COLO668 (cell line): ENCODE results near the gene TTYH3.
"Not testable (repeated sequence)": the region's sequence is repeated elsewhere in the genome, so short reads cannot be mapped to it uniquely, and the experiment has no call there.

Source experiments
- DNase-seq: peaks from one replicate; lab custom pipeline; 2025; ENCODE audit not compliant: unreplicated experiment; lab: John Stamatoyannopoulos, UW

TTYH3 gene

DNA sequence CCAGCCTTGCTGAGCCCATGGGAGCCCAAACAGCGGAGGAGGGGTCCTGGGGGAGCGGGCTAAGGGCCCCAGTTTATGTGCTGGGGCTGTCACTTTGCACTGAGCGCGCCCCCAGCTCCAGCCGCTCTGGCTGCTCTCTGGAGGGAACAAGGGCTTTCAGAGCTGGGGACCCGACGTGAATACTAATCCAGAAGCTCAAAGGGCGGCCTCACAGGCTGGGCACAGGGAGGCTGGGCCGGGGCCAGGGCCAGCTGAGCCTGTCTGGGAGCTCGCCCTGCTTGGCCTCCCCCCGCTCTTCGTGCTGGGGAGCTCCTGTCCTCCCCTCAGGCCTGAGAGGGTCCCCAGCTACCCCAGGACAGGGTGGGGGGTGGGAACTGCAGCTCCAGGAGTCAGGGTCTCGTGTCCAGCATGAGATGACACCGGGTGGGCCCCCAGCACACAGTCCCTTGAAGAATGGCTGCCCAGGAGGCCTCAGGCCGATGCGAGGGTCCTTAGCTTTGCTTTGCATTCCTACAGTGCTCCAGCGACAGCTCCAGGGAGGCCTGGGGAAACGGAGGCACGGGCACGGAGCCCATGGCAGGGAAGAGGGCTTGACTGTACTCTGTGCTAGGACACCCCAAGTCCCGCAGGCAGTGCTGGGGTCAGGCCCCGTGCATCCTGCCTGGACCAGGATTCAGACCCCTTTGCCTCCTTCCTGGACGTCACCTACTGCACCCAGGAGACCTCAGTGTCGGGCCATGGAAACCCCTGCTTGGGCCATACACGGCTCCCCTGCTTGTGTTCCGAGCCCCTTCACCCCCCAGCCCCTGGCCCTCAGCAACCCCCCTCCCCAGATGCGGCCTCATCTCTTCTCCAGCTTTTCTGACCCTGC, 50.4 kb downstream of the TTYH3 start:
- DNase-seq: no peak

DNA sequence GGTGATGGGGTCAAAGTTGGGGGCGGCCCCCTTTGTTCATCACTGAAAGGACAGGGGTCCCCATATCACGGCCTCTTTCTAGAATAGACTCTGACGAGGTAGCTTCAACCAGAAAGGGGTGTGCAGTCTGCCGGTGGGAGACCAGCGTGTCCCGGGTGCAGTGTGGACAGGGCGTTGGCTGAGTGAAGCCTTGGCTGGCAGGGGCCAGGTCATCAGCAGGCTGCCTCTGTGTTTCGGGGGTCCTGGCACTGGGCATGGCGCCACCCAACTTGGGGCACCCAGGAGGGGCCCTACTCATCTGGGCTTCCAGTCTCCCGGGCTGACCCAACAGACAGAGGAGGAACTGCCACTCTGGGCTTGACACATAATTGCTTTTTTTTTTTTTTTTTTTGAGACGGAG, 52.7 kb downstream of the TTYH3 start:
- no peak for DNase-seq

DNA sequence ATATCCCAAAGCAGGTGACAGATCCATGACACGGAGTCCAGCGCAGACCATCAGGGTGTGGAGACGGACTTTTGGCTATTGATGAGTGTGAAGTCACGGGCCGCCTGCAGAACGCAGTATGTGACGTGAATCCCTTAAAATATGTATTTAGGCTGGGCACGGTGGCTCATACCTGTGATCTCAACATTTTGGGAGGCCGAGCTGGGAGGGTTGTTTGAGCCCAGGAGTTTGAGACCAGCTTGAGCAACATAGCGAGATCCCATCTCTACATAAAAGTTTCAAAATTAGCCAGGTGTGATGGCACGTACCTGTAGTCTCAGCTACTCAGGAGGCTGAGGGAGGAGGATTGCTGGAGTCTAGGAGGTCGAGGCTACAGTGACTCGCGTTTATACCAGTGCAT, 54.3 kb downstream of the TTYH3 start:
- DNase-seq: no peak

DNA sequence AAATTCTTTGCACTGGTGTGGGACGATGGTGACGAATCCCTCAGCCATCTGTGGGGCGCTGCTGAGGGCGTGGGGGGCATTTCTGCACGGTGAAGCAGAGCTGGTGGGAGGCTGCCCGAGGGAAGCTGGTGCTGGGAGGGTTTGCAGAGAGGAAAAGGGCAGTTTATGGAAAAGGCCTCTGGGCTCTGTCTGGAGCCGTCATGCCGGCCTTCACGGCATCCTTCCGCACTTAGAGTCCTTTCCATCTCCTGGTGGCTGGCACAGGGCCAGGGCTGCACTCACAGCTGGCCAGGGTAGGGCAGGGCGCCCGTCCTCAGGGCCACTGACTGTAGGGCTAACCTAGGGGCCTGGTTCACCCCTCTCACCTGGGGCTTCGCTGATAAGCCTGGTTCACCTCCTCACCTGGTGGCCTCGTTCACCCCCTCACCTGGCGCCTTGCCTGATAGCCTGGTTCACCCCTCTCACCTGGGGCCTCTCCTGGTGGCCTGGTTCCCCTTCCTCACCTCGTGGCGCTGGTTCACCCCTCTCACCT, 55.6 kb downstream of the TTYH3 start:
- DNase-seq: peak; percentile 93

DNA sequence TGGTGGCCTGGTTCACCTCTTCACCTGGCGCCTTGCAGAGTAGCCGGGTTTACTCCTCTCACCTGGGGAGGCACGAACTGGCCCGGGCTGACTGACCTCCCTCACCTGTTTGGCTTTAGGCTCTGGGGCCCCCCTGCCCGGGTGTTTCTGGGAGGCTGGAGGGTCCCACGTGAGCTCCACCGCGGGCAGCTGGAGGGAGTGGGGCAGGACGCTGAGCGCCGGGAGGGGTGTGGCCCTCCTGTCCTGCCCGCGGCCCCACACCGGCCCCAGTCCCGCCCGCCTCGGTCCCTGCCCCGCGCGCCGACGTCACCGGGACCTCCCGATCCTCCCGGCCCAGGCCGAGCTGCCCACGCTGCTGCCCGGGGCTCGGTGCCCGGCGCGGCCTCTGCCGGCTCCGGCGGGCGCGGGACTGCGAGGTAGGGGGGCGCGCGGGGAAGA, 56.1 kb downstream of the TTYH3 start, which contains the start of gene AMZ1:
Gene AMZ1 (plus strand): TSS at position 322 of the 438 bp plus-strand sequence. CDS start 12,250 bp downstream, outside the sequence.
- peak; percentile 42 for DNase-seq

DNA sequence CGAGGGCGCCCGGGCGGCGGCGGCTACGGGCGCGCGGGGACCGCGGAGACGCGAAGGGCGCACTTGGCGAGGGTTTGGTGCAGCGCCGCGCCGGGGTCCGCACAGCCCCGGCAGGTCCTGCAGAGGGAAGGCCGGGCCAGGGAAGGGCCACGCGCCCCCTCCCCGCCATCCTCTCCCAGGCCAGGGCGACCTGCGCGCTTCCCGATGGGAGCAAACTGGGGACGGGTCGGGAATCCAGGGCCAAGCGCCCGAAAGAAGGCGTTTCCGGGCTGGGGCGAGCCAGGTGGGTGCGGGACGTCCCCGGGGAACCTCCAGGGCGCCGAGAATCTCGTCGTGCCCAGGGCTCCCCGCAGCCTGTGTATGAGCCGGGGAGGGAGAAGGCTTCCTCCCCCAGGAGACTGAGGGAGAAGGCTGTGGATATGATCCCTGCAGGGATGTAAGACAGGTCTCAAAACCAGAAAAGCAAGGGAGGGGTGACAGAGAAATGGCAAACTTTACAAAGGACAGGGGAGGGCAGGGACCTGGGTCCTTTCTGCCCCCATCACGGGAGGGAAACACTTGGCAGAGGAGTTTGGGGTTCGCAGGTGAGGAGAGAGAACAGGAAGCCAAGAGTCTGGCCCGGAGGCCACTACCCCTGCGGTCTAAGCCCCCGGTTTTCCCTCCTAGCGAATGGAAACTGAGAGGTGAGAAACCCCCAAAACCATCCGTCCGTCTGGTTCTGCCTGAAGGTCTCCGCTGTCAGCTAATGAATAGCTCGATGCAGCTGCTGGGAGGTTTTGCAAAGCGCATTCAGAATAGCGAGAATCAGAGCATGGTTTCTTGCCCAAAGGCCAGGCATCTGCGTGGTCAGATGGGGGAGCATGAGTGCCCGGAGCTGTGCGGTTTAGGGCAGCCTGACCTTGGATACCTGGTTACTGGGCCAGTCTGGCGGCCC, 56.9 kb downstream of the TTYH3 start:
- DNase-seq: no peak

DNA sequence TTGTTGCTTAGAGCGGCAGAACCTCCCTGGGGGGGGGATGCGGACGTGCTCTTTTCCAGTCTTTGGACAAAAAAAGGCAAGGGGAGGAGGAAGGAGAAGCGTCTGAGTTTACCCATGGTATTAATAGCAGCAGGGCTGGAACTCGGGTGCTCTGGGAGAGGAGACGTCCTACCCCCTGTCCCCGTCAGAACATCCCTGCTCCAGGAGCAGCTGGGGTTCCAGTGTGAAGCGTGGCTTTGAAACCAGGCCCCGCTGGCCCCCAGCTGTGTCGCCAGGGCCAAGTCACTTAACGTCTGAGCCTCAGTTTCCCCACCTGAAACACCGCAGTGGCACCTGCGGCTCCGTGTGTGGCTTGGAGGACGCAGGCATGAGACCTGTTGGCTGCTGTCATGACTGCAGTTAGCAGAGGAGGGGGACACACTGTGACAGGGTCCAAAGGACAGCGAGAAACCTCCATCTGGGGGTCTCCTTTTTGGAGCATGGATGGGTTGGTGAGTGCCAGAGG, 57.6 kb downstream of the TTYH3 start:
- no peak for DNase-seq

DNA sequence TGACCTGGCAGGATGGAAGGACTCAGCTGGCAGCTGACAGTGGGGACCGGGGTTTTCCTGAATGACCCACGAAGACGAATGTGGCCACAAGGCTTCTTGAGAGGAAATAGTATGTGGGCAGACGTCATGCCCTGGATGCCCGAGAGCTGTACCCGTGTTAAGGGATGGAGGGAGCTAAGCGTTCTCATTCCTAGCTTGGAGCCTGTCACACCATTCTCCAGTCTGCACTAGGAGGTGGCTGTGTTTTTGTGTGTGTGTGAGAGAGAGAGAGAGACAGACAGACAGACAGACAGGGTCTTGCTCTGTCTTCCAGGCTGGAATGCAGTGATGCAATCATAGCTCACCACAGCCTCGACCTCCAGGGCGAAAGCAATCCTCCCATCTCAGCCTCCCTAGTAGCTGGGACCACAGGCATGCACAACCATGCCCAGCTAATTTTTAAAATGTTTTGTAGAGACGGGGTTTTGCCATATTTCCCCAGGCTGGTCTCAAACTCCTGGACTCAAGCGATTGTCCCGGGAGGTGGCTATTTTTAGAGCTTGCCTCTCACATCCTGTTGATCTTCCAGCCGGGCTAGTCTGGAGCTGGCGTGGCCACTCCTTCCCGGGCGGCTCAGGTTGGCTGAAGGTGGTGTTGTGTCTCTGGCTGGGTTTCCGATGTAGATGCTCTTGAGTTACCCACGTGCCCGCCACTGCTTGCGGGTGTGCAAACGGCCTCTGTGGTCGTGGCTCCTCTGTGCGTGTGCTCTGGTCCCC, 58.3 kb downstream of the TTYH3 start:
- DNase-seq: peak; percentile 46

DNA sequence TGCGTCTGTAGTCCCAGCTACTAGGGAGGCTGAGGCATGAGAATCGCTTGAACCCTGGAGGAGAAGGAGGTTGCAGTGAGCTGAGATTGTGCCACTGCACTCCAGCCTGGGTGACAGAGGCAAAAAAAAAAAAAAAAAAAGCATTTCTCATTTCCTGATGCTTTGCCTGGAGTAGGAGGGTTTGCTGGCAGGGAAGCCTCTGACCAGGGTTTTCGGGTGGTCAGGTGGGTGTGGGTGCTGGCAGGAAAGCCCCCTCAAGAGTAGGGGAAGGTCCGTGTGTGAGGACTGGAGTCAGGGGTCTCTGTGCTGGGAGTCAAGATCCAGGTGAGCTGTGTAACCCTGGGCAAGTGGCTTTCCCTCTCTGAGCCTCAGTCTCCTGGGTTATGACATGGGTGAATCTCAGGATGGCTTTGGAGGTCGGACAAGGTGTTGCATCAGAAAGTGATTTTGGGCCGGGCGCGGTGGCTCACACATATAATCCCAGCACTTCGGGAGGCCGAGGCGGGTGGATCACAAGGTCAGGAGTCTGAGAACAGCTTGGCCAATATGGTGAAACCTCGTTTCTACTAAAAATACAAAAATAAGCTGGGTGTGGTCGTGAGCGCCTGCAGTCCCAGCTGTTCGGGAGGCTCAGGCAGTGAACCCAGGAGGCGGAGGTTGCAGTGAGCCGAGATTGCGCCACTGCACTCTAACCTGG, 59.4 kb downstream of the TTYH3 start:
- no peak for DNase-seq

DNA sequence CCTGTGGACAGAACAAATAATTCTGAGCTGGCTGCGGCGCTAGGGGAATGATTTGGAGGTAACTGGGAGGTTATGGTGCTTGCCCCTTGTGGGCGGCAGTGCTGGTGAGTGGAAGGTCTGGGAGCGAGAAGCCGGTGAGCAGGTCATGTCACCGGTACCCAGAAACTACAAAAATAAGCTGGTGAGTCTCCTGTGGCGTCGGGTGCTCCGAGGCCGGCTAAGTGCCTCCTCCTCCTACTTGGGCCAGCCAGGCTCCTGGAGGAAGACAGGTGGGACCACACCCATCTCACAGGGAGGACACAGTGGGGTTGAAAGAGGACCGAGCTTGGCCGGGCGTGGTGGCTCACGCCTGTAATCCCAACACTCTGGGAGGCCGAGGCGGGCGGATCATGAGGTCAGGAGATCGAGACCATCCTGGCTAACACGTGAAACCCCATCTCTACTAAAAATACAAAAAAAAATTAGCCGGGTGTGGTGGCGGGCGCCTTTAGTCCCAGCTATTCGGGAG, 60.2 kb downstream of the TTYH3 start:
- not testable (repeated sequence) for DNase-seq

DNA sequence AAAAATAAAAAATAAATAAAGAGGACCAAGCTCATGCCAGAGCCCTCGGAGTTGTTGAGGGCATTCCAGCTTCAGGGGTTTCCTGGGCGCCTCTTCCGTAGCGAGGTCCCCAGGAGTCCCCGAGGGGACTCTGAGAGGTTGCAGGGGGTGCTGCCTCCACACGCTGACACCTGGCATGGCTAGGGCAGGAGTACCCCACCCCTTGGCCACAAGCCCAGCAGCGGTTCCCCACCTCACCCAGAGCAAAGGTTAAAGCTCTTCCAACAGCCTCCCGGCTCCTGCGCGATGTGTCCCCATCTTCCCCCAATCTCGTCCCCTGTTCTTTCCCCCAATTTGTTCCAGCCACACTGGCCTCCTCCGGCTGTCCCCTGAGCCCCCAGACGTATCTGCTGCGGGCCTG, 60.8 kb downstream of the TTYH3 start:
- DNase-seq: no peak

DNA sequence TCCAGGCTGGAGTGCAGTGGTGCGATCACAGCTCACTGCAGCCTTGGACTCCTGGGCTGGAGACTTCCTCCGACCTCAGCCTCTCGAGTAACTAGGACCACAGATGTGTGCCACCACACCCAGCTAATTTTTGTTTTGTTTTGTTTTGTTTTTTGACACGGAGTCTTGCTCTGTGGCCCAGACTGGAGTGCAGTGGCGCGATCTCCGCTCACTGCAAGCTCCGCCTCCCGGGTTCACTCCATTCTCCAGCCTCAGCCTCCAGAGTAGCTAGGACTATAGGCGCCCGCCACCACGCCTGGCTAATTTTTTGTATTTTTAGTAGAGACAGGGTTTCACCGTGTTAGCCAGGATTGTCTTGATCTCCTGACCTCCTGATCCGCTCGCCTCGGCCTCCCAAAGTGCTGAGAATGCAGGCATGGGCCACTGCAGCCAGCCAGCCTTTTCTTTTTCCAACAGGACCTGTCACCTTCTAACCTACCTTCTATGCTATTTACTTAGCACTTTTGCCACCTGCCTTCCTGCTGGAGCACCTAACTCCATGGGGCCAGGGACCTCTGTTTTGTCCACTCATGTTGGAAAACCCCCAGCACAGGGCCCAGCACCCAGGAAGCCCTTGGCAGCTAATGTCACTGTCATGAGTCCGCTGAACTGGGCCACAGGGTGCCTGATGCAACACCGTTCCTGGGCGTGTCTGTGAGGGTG, 61.8 kb downstream of the TTYH3 start:
- DNase-seq: peak; percentile 58

DNA sequence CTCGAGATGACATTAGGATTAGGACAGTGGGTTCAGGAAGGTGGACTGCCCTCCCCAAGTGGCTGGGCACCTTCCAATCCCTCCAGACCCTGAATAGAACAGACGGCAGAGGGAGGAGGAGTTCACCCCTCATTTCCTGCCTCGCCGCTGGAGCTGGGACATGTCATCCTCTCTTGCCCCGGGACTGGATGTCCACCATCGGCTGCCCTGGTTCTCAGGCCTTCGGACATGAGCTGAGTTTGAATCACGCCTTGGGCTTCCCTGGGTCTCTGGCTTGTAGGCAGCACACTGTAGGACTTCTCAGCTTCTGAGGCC, 62.3 kb downstream of the TTYH3 start:
- not testable (repeated sequence) for DNase-seq

DNA sequence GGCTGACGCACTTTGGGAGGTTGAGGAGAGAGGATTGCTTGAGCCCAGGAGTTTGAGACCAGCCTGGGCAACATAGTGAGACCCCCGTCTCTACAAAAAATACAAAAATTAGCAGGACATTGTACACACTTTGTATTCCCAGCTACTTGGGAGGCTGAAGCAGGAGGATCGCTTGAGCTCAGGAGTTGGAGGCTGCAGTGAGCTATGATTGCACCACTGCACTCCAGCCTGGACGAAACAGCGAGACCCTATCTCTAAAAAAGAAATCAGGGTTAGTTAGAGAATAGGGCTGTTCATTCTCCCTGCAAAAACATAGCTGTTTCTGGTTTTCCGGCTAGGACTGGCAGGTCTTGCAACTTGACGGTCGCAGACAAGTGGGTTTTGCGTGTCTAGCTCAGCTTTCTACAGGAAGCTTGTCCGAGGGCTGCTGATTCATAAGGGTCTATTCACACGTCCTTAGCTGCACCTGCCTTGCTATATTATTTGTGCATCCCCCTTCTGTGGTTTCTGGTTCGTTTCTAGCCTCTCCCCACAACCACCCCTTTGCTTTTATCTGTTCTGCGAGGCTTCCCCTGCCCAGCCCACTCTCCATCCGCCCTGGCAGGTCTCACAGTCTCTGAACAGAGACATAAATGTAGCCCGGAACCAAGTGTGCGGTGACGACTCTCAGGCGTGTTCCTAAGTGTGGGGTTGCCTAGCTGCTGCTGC, 66.9 kb downstream of the TTYH3 start:
- peak; percentile 49 for DNase-seq

DNA sequence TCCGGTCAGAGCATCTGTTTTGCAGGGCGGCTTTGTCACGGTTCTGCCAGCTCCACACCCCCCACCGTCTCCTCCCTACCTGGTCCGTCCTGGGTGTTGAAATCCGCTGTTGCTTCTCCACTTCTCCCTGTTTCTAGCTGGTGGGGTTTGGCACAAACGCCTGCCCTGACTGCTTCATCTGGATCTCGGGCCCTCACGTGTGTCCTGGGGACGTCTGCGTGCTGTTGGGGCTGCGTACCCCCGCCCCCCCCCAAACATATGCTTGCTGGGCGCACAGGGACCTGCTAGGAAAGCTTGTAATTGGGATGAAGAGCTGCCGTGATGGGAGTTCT, 67.5 kb downstream of the TTYH3 start:
- DNase-seq: no peak

DNA sequence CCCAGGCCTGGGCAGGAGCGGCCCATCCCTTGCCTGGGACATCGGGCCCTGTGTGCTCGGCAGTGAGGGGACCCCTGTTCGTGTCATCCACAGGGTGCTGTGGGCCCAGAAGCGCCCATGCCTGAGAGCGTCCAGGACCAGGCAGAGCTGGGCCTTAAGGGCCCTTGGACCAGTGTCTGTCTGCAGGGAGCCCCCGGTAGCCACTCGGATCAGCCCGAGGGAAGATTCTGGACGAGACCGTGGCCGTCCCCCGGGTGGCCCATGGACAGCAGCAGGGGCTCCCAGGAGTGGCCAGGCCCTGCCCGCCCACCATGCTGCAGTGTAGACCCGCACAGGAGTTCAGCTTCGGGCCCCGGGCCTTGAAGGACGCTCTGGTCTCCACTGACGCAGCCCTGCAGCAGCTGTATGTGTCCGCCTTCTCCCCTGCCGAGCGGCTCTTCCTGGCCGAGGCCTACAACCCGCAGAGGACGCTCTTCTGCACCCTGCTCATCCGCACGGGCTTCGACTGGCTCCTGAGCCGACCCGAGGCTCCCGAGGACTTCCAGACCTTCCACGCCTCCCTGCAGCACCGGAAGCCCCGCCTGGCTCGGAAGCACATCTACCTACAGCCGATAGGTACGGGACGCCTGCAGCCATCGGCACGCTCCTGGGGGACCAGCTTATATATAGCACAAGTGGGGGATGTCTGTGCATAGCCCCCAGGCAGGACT, 68.5 kb downstream of the TTYH3 start:
- no peak for DNase-seq

DNA sequence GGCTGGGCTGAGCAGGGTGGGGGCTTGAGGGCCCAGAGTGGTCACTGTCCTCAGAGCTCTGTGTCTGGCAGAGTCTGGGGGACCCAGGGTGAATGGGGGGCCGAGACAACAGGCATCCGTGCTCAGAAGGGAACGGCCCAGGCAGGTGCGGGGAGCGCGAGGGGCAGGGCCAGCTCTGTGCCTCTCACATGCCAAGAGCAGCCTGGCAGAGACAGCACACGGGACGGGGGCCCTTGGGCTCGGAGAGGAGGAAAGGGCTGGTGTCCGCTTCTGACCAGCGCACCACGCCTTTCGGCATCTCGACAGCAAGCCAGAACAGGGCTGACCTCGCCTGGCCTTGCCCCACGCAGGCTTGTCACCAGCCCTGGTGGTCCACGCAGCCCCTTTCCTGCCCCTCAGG, 69.6 kb downstream of the TTYH3 start:
- no peak for DNase-seq
